Ascending aorta (tissue), 2 donors: ENCODE results near the gene ORAI2. TPM values are rescaled to one million over a fixed set of nuclear protein-coding genes. Genes with fewer than 3 reads are reported as not detected.
A peak's percentile ranks its signal among the peaks of the same experiment; 100 is the strongest.

Experiments
- DNase-seq, 2 donors: peaks; one replicate each; pipeline ENCODE4 v3.0.0-alpha.2; 2019; ENCODE audit warnings: low spot score in 2 of 2
- H3K27ac ChIP-seq, 2 donors: fragments of 200-600 bp; sonication (generic); one replicate each; pipeline ENCODE4 v1.5.1; 2016 to 2017; ENCODE audit warnings: mild to moderate bottlenecking in 1 of 2
- H3K27me3 ChIP-seq: fragments of 200-600 bp; sonication (generic); one replicate; pipeline ENCODE4 v1.5.1; 2017
- H3K36me3 ChIP-seq, 2 donors: fragments of 200-600 bp; sonication (generic); one replicate each; pipeline ENCODE4 v1.5.1; 2016
- H3K4me1 ChIP-seq, 2 donors: fragments of 200-600 bp; sonication (generic); one replicate each; pipeline ENCODE4 v1.5.1; 2016 to 2017; ENCODE audit warnings: mild to moderate bottlenecking in 1 of 2
- H3K4me3 ChIP-seq, 2 donors: fragments of 200-600 bp; sonication (generic); one replicate each; pipeline ENCODE4 v1.5.1; 2016 to 2017; ENCODE audit warnings: mild to moderate bottlenecking in 1 of 2
- H3K9me3 ChIP-seq, 2 donors: fragments of 200-600 bp; sonication (generic); one replicate each; pipeline ENCODE4 v1.5.1; 2016
- intact Hi-C: fragments of 100-400 bp; cut with DNase I; formaldehyde crosslinking; loops from one replicate; pipeline ENCODE4 v1.15.1; 2023
- total RNA-seq: library from RNA; depleted of rRNA; stranded (reverse); fragments of >200 nt; gene quantifications from one replicate; pipeline ENCODE4 v1.1.0, GENCODE V29; 2016
- TF ChIP-seq, protein P1 (sequence below), 3 experiments: fragments of 200-600 bp in 2 of 3; fragments of 450-650 bp in 1 of 3; sonication (generic) in 2 of 3; IDR thresholded peaks; one replicate each; pipeline ENCODE4 v1.5.1; 2016 to 2019; ENCODE audit warnings: antibody characterized with exemption in 3 of 3, mild to moderate bottlenecking in 1 of 3, moderate library complexity in 1 of 3

Gene ORAI2
- total RNA-seq, 1 donor from 2014 or later, result 45.1 TPM

GRCh38 chr7:102393467-102393866 lies 39.9 kb upstream of the ORAI2 start:
- Histone ChIP-seq H3K36me3 (no peaks in the 10 kb centered on the region), H3K27ac (no peak overlapping the region), H3K27me3 (no peaks in the 10 kb centered on the region), H3K9me3 (no peaks in the 10 kb centered on the region), H3K4me1 (peaks cover 5 to 6% of the 10 kb centered on the region in 2 donors), H3K4me3 (no peak overlapping the region)
- no peak for DNase-seq
- TF ChIP-seq, protein P1, sequence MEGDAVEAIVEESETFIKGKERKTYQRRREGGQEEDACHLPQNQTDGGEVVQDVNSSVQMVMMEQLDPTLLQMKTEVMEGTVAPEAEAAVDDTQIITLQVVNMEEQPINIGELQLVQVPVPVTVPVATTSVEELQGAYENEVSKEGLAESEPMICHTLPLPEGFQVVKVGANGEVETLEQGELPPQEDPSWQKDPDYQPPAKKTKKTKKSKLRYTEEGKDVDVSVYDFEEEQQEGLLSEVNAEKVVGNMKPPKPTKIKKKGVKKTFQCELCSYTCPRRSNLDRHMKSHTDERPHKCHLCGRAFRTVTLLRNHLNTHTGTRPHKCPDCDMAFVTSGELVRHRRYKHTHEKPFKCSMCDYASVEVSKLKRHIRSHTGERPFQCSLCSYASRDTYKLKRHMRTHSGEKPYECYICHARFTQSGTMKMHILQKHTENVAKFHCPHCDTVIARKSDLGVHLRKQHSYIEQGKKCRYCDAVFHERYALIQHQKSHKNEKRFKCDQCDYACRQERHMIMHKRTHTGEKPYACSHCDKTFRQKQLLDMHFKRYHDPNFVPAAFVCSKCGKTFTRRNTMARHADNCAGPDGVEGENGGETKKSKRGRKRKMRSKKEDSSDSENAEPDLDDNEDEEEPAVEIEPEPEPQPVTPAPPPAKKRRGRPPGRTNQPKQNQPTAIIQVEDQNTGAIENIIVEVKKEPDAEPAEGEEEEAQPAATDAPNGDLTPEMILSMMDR (IDR thresholded peaks at IDR 0.05), result no peak
- intact Hi-C loops, result loop anchor here (5.0 kb wide), 1 partner anchor 851 kb away; no protein-coding TSS in a partner anchor

DNA sequence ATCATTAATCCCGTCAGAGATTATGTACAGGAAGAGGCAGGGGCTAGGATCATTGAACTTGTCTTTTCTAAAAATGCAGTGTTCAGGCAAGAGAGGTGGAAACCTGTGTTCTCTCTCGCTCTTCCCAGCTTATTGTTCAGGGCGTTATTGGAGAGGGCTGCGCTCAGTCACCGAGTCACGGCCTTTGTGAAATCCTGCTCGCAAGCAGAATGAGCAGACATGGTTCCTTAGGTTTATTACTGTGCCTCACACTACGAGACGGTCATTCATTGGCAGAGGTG lies 37.8 kb upstream of the ORAI2 start:
- H3K4me1 ChIP-seq, result peaks cover 5 to 6% of the 10 kb centered on the region in 2 donors

DNA sequence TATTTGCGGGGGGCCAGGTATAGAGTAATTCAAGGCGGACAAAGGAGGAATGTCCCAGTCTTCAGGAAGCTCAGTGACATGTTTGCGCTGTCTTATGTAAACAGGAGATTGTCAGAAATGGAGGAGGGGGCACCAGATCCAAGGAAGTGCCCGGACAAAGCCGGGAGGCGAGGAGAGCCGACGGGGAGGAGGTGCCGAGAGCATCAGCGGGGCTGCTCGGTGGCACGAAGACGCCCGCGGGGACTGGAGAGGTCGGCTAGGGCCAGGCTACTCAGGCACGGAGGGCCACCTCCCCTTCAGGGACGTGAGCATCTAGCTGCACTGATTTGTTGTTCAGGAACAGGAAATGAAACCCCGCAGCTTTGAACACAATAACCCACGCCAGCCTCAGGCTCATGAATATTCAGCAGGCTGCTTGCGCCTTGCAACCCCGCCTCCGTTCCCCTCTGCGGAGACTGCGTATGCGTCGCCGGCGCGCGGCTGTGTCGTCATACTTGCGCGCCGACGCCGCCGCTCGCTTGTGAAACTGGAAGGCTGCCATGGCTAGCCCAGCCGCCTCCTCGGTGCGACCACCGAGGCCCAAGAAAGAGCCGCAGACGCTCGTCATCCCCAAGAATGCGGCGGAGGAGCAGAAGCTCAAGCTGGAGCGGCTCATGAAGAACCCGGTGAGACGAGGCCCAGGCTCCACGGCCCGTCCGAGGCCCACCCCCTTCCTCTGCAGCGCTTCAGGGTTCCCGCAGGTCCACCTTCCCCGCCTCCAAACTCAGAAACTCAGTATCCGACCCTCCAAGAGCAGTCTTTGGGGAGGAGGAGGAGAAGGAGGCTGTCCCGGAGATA lies 37.3 kb upstream of the ORAI2 start, which contains the start of gene PRKRIP1:
Gene PRKRIP1 (plus strand): TSS at position 491 of the 837 bp plus-strand sequence. CDS start 49 bp downstream, at position 540.
- H3K27ac ChIP-seq, result peak within 1 kb of the TSS; percentile 60 to 71
- peaks cover 5 to 6% of the 10 kb centered on the region in 2 donors for H3K4me1 ChIP-seq
- intact Hi-C loops, result loop anchor here (5.0 kb wide), 1 partner anchor 36 kb away; the partner anchor contains the start of gene ORAI2
- peaks cover 17 to 19% of the 10 kb centered on the region in 2 donors for H3K36me3 ChIP-seq
- TF ChIP-seq, protein P1 (IDR thresholded peaks at IDR 0.05), result no peak
- no peaks in the 10 kb centered on the region for H3K9me3 ChIP-seq
- no peaks in the 10 kb centered on the region for H3K27me3 ChIP-seq
- H3K4me3 ChIP-seq, result peak within 1 kb of the TSS; percentile 61 to 85
- DNase-seq, result peak; percentile 59 to 93

More for the DNA sequence above, 37.8 kb upstream of the ORAI2 start:
- intact Hi-C loops, result loop anchor here (5.0 kb wide), 1 partner anchor 37 kb away; the partner anchor contains the start of gene ORAI2
- peak overlapping the region; percentile 60 to 71 for H3K27ac ChIP-seq
- TF ChIP-seq, protein P1 (IDR thresholded peaks at IDR 0.05), result no peak
- peaks cover 12 to 13% of the 10 kb centered on the region in 2 donors for H3K36me3 ChIP-seq
- peak overlapping the region; percentile 61 to 85 for H3K4me3 ChIP-seq
- no peaks in the 10 kb centered on the region for H3K9me3 ChIP-seq
- no peak for DNase-seq
- no peaks in the 10 kb centered on the region for H3K27me3 ChIP-seq

DNA sequence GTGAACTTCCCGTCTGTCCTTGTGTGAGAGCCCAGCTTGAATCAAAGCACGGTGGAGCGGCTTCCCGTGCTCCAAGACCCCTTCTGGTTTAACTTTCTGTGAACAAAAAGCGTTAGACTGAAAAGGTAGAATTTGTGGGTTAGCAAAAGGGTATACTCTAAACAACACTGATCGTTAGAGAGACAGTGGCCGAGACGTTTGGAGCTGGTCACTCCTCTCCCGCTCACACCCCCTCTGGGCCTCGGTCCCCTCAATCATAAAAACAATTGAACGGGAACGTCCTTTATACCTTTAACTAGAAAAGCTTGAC lies 36.7 kb upstream of the ORAI2 start:
- intact Hi-C loops, result loop anchor here (5.0 kb wide), 1 partner anchor 36 kb away; the partner anchor contains the start of gene ORAI2
- peaks cover 5 to 6% of the 10 kb centered on the region in 2 donors for H3K4me1 ChIP-seq
- TF ChIP-seq, protein P1 (IDR thresholded peaks at IDR 0.05), result no peak
- DNase-seq, result no peak
- H3K36me3 ChIP-seq, result peaks cover 17 to 24% of the 10 kb centered on the region in 2 donors
- peak overlapping the region; percentile 61 to 85 for H3K4me3 ChIP-seq
- no peaks in the 10 kb centered on the region for H3K9me3 ChIP-seq
- H3K27me3 ChIP-seq, result no peaks in the 10 kb centered on the region
- peak overlapping the region; percentile 60 to 71 for H3K27ac ChIP-seq

DNA sequence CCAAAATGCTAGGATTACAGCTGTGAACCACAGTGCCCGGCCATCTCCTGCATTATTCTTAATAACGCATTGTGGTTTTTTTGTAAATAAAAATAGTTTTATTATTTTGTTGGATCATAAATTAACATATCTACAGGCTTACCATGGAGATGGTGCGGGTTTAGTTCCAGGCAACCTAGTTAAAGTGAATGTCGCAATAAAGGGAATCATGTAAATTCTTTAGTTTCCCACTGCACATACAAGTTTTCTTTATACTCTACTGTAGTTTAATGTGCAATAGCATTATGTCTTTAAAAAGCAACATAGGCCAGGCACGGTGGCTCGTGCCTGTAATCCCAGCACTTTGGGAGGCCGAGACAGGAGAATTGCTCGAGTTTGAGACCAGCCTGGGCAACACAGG lies 34.8 kb upstream of the ORAI2 start:
- no peak overlapping the region for H3K4me3 ChIP-seq
- H3K27ac ChIP-seq, result no peak overlapping the region
- H3K36me3 ChIP-seq, result peaks cover 26 to 40% of the 10 kb centered on the region in 2 donors
- no peaks in the 10 kb centered on the region for H3K27me3 ChIP-seq
- intact Hi-C loops, result loop anchor here (5.0 kb wide), 1 partner anchor 34 kb away; the partner anchor contains the start of gene ORAI2
- TF ChIP-seq, protein P1 (IDR thresholded peaks at IDR 0.05), result no peak
- DNase-seq, result peak in 1 of 2 donors; percentile 13
- peaks cover 5 to 6% of the 10 kb centered on the region in 2 donors for H3K4me1 ChIP-seq
- no peaks in the 10 kb centered on the region for H3K9me3 ChIP-seq
